ENCODE measurements around the gene GALNT18.

The GALNT18 gene

GRCh38 chr11:11446967-11447366 is 174.8 kb downstream of the GALNT18 start:
- Mint-ChIP-seq H3K4me1 (ENCODE audit: low read depth) (peaks cover 4% of the 10 kb centered on the region), H3K27ac (no peak overlapping the region), H3K27me3 (ENCODE audit: low read depth) (no peaks in the 10 kb centered on the region), H3K36me3 (ENCODE audit: low read depth) (no peaks in the 10 kb centered on the region), H3K9me3 (no peaks in the 10 kb centered on the region), H3K4me3 (no peak overlapping the region)
- DNase-seq (ENCODE audit: low spot score) = no peak

GRCh38 chr11:11446564-11446963 is 175.2 kb downstream of the GALNT18 start:
- no peaks in the 10 kb centered on the region for H3K36me3 Mint-ChIP-seq (ENCODE audit: low read depth)
- no peak overlapping the region for H3K4me3 Mint-ChIP-seq
- DNase-seq (ENCODE audit: low spot score) = no peak
- no peaks in the 10 kb centered on the region for H3K9me3 Mint-ChIP-seq
- H3K27ac Mint-ChIP-seq = no peak overlapping the region
- H3K27me3 Mint-ChIP-seq (ENCODE audit: low read depth) = no peaks in the 10 kb centered on the region
- peaks cover 2% of the 10 kb centered on the region for H3K4me1 Mint-ChIP-seq (ENCODE audit: low read depth)

- Mint-ChIP-seq H3K4me3 (no peak overlapping the region), H3K4me1 (ENCODE audit: low read depth) (no peaks in the 10 kb centered on the region), H3K27me3 (ENCODE audit: low read depth) (no peaks in the 10 kb centered on the region), H3K27ac (no peak overlapping the region), H3K36me3 (ENCODE audit: low read depth) (no peaks in the 10 kb centered on the region), H3K9me3 (no peaks in the 10 kb centered on the region)
- DNase-seq (ENCODE audit: low spot score) = no peak
Measured at GRCh38 chr11:11445441-11446185, 176.2 kb downstream of the GALNT18 start.

GRCh38 chr11:11444804-11445131 is 177.0 kb downstream of the GALNT18 start:
- no peaks in the 10 kb centered on the region for H3K9me3 Mint-ChIP-seq
- DNase-seq (ENCODE audit: low spot score) = no peak
- H3K4me1 Mint-ChIP-seq (ENCODE audit: low read depth) = no peaks in the 10 kb centered on the region
- no peaks in the 10 kb centered on the region for H3K36me3 Mint-ChIP-seq (ENCODE audit: low read depth)
- no peak overlapping the region for H3K4me3 Mint-ChIP-seq
- no peaks in the 10 kb centered on the region for H3K27me3 Mint-ChIP-seq (ENCODE audit: low read depth)
- no peak overlapping the region for H3K27ac Mint-ChIP-seq

- Mint-ChIP-seq H3K9me3 (no peaks in the 10 kb centered on the region), H3K4me1 (ENCODE audit: low read depth) (no peaks in the 10 kb centered on the region), H3K27ac (no peak overlapping the region), H3K36me3 (ENCODE audit: low read depth) (no peaks in the 10 kb centered on the region), H3K27me3 (ENCODE audit: low read depth) (no peaks in the 10 kb centered on the region), H3K4me3 (no peak overlapping the region)
- no peak for DNase-seq (ENCODE audit: low spot score)
Measured at GRCh38 chr11:11444027-11444803, 177.6 kb downstream of the GALNT18 start.

- Mint-ChIP-seq H3K27me3 (ENCODE audit: low read depth) (no peaks in the 10 kb centered on the region), H3K36me3 (ENCODE audit: low read depth) (no peaks in the 10 kb centered on the region), H3K9me3 (no peaks in the 10 kb centered on the region), H3K4me1 (ENCODE audit: low read depth) (no peaks in the 10 kb centered on the region), H3K4me3 (no peak overlapping the region), H3K27ac (no peak overlapping the region)
- no peak for DNase-seq (ENCODE audit: low spot score)
Measured at GRCh38 chr11:11442791-11443190, 179.0 kb downstream of the GALNT18 start.

- Mint-ChIP-seq H3K27ac (no peak overlapping the region), H3K4me1 (ENCODE audit: low read depth) (no peaks in the 10 kb centered on the region), H3K9me3 (no peaks in the 10 kb centered on the region), H3K36me3 (ENCODE audit: low read depth) (no peaks in the 10 kb centered on the region), H3K27me3 (ENCODE audit: low read depth) (no peaks in the 10 kb centered on the region), H3K4me3 (no peak overlapping the region)
- DNase-seq (ENCODE audit: low spot score) = no peak
Measured at GRCh38 chr11:11441516-11441915, 180.3 kb downstream of the GALNT18 start.

- Mint-ChIP-seq H3K27ac (no peak overlapping the region), H3K9me3 (no peaks in the 10 kb centered on the region), H3K27me3 (ENCODE audit: low read depth) (no peaks in the 10 kb centered on the region), H3K4me1 (ENCODE audit: low read depth) (no peaks in the 10 kb centered on the region), H3K36me3 (ENCODE audit: low read depth) (no peaks in the 10 kb centered on the region), H3K4me3 (no peak overlapping the region)
- no peak for DNase-seq (ENCODE audit: low spot score)
Measured at GRCh38 chr11:11441091-11441490, 180.7 kb downstream of the GALNT18 start.

GRCh38 chr11:11440144-11440543 is 181.7 kb downstream of the GALNT18 start:
- no peaks in the 10 kb centered on the region for H3K4me1 Mint-ChIP-seq (ENCODE audit: low read depth)
- H3K27ac Mint-ChIP-seq = no peak overlapping the region
- DNase-seq (ENCODE audit: low spot score) = no peak
- no peaks in the 10 kb centered on the region for H3K36me3 Mint-ChIP-seq (ENCODE audit: low read depth)
- no peak overlapping the region for H3K4me3 Mint-ChIP-seq
- H3K9me3 Mint-ChIP-seq = no peaks in the 10 kb centered on the region
- H3K27me3 Mint-ChIP-seq (ENCODE audit: low read depth) = no peaks in the 10 kb centered on the region

GRCh38 chr11:11439591-11439990 is 182.2 kb downstream of the GALNT18 start:
- H3K36me3 Mint-ChIP-seq (ENCODE audit: low read depth) = no peaks in the 10 kb centered on the region
- no peak overlapping the region for H3K4me3 Mint-ChIP-seq
- DNase-seq (ENCODE audit: low spot score) = no peak
- no peak overlapping the region for H3K27ac Mint-ChIP-seq
- no peaks in the 10 kb centered on the region for H3K9me3 Mint-ChIP-seq
- no peaks in the 10 kb centered on the region for H3K4me1 Mint-ChIP-seq (ENCODE audit: low read depth)
- no peaks in the 10 kb centered on the region for H3K27me3 Mint-ChIP-seq (ENCODE audit: low read depth)

GRCh38 chr11:11436715-11437313 is 185.0 kb downstream of the GALNT18 start:
- H3K27ac Mint-ChIP-seq = no peak overlapping the region
- H3K9me3 Mint-ChIP-seq = no peaks in the 10 kb centered on the region
- no peaks in the 10 kb centered on the region for H3K36me3 Mint-ChIP-seq (ENCODE audit: low read depth)
- H3K4me1 Mint-ChIP-seq (ENCODE audit: low read depth) = no peaks in the 10 kb centered on the region
- no peak for DNase-seq (ENCODE audit: low spot score)
- H3K4me3 Mint-ChIP-seq = no peak overlapping the region
- H3K27me3 Mint-ChIP-seq (ENCODE audit: low read depth) = no peaks in the 10 kb centered on the region

- no peak overlapping the region for H3K27ac Mint-ChIP-seq
- no peaks in the 10 kb centered on the region for H3K9me3 Mint-ChIP-seq
- no peaks in the 10 kb centered on the region for H3K27me3 Mint-ChIP-seq (ENCODE audit: low read depth)
- no peak for DNase-seq (ENCODE audit: low spot score)
- no peaks in the 10 kb centered on the region for H3K36me3 Mint-ChIP-seq (ENCODE audit: low read depth)
- no peaks in the 10 kb centered on the region for H3K4me1 Mint-ChIP-seq (ENCODE audit: low read depth)
- H3K4me3 Mint-ChIP-seq = no peak overlapping the region
Measured at GRCh38 chr11:11435635-11436034, 186.2 kb downstream of the GALNT18 start.

- no peak for DNase-seq (ENCODE audit: low spot score)
- Mint-ChIP-seq H3K27me3 (ENCODE audit: low read depth) (no peaks in the 10 kb centered on the region), H3K9me3 (no peaks in the 10 kb centered on the region), H3K27ac (no peak overlapping the region), H3K4me3 (no peak overlapping the region), H3K36me3 (ENCODE audit: low read depth) (no peaks in the 10 kb centered on the region), H3K4me1 (ENCODE audit: low read depth) (no peaks in the 10 kb centered on the region)
Measured at GRCh38 chr11:11433960-11434359, 187.8 kb downstream of the GALNT18 start.

GRCh38 chr11:11432621-11433319 is 189.0 kb downstream of the GALNT18 start:
- Mint-ChIP-seq H3K27ac (no peak overlapping the region), H3K36me3 (ENCODE audit: low read depth) (no peaks in the 10 kb centered on the region), H3K4me3 (no peak overlapping the region), H3K27me3 (ENCODE audit: low read depth) (no peaks in the 10 kb centered on the region), H3K4me1 (ENCODE audit: low read depth) (no peaks in the 10 kb centered on the region), H3K9me3 (no peaks in the 10 kb centered on the region)
- DNase-seq (ENCODE audit: low spot score) = no peak
